Ishikawa (cell line): ENCODE measurements around the gene DPH1.

Source experiments
- EP300 ChIP-seq: IDR thresholded peaks from 2 replicates; pipeline ENCODE4 v1.6.1; 2012; ENCODE audit warnings: borderline replicate concordance
- MAX ChIP-seq: IDR thresholded peaks from 2 replicates; pipeline ENCODE4 v1.6.1; 2012
- RAD21 ChIP-seq: IDR thresholded peaks from 2 replicates; pipeline ENCODE4 v1.6.1; 2012; ENCODE audit warnings: low read depth

- TF ChIP-seq EP300 (peak; percentile 27; the same call in 1 of the 2 replicates), MAX (peak; percentile 47; the same call in 1 of the 2 replicates), RAD21 (no peak)
These were observed 18.3 kb upstream of the DPH1 start for GRCh38 chr17:2011411-2012371.
